K562 (cell line): Measurements from ENCODE around the gene USHBP1. TPM values are rescaled to one million over a fixed set of nuclear protein-coding genes. Genes with fewer than 3 reads are reported as not detected.

Source experiments
- AFF1 ChIP-seq, 2 experiments: fragments of 450-650 bp; IDR thresholded peaks; 2 replicates each; pipeline ENCODE4 v1.6.1; 2018; ENCODE audit warnings: mild to moderate bottlenecking in 2 of 2, low read depth in 1 of 2; ENCODE audit not compliant: partially characterized antibody in 2 of 2
- ELK3 ChIP-seq: fragments of 450-650 bp; formaldehyde crosslinking; IDR thresholded peaks from 2 replicates; pipeline ENCODE4 v1.4.0; 2020; ENCODE audit warnings: mild to moderate bottlenecking
- MYC ChIP-seq, 2 experiments: fragments of 250-450 bp in 1 of 2; sonication (Bioruptor Pico) in 1 of 2; IDR thresholded peaks; 2 replicates each; pipeline versions ENCODE4 v1.5.1 to v1.6.1; 2012 to 2021; ENCODE audit warnings: low read depth in 2 of 2, borderline replicate concordance in 1 of 2, improper control_type of control experiment in 1 of 2, low read length in 1 of 2, mild to moderate bottlenecking in 1 of 2, moderate library complexity in 1 of 2
- PATZ1 ChIP-seq: fragments of 250-450 bp; sonication (Bioruptor Pico); IDR thresholded peaks from 2 replicates; pipeline ENCODE4 v1.5.0; 2020; ENCODE audit warnings: mild to moderate bottlenecking, borderline replicate concordance
- RAD51 ChIP-seq: fragments of 450-650 bp; IDR thresholded peaks from 2 replicates; pipeline ENCODE4 v1.7.1; 2016; ENCODE audit warnings: low read depth, mild to moderate bottlenecking, borderline replicate concordance
- SAFB ChIP-seq: fragments of 200-400 bp; formaldehyde crosslinking; IDR thresholded peaks from 2 replicates; pipeline ENCODE4 v1.6.1; 2017; ENCODE audit warnings: low read depth, low read length, borderline replicate concordance
- ZBTB40 ChIP-seq, 2 experiments: fragments of 450-650 bp in 1 of 2; sonication (generic) in 1 of 2; formaldehyde crosslinking in 1 of 2; IDR thresholded peaks; 2 replicates each; pipeline versions ENCODE4 v1.7.1 to v1.9.0; 2016 to 2022; ENCODE audit warnings: inconsistent platforms in 1 of 2, mild to moderate bottlenecking in 1 of 2, missing genetic modification reagents in 1 of 2
- ZNF695 ChIP-seq: fragments of 450-650 bp; formaldehyde crosslinking; IDR thresholded peaks from 2 replicates; pipeline ENCODE4 v1.4.0; 2020; ENCODE audit warnings: mild to moderate bottlenecking, moderate library complexity
- polyA plus RNA-seq, 8 experiments: library from polyadenylated mRNA; depleted of rRNA in 4 of 8; stranded (reverse) in 5 of 8; unstranded in 3 of 8; fragments of >200 nt; fragmentation: Nextera tagmentation in 2 of 8; fragmentation: Illumina TruSeq in 1 of 8; extraction: Ambion mirVana in 2 of 8; extraction: Trizol in 1 of 8; gene quantifications; 2 replicates each; pipeline versions ENCODE4 v1.2.1 to v1.2.3, GENCODE V29; 2011 to 2014; ENCODE audit warnings: inconsistent platforms in 1 of 8, missing spikeins in 1 of 8
- total RNA-seq, 7 experiments: library from RNA; depleted of rRNA in 6 of 7; stranded (reverse); fragments of >200 nt in 6 of 7; fragmentation: Illumina TruSeq in 2 of 7; extraction: Trizol in 2 of 7; gene quantifications; 2 replicates each; pipeline versions ENCODE4 v1.2.1 to v1.2.3, GENCODE V29; 2011 to 2021; ENCODE audit warnings: low replicate concordance in 1 of 7

USHBP1 gene
- total and polyA plus RNA-seq, 9 of the 15 experiments (the other 6 are each of a cell fraction or from before 2014, with no cell fraction given) = 0.03 to 0.10 (median 0.05) TPM; not detected in 5

GRCh38 chr19:17246681-17247425, 17.7 kb downstream of the USHBP1 start (continued):
- TF ChIP-seq ZBTB40 (IDR thresholded peaks at IDR 0.05) = no peak
- TF ChIP-seq ZBTB40 (CRISPR knock-in tag; IDR thresholded peaks at IDR 0.05) = no peak
- no peak for TF ChIP-seq SAFB
- TF ChIP-seq PATZ1 = no peak
- TF ChIP-seq MYC (IDR thresholded peaks at IDR 0.05; ENCODE audit: low read depth, low read length) = no peak
- 0 out of 2 replicates have a peak, but pooled peaks have one; percentile 1 for TF ChIP-seq MYC (CRISPR knock-in tag; IDR thresholded peaks at IDR 0.05; ENCODE audit: borderline replicate concordance, low read depth)
- TF ChIP-seq ELK3 (CRISPR knock-in tag) = no peak
- TF ChIP-seq RAD51 = no peak
- TF ChIP-seq ZNF695 (CRISPR knock-in tag) = no peak
- no peak for TF ChIP-seq AFF1 (IDR thresholded peaks at IDR 0.05; ENCODE audit: low read depth in 1 of 2, partially characterized antibody in 2 of 2)
